H1 (cell line): ENCODE data around the gene KCND3.

Experiments
- PHF8 ChIP-seq: fragments of 200-600 bp; sonication (generic); conservative IDR thresholded peaks from 2 replicates; pipeline ENCODE4 v1.7.1; 2012; ENCODE audit warnings: low read depth, mild to moderate bottlenecking, inconsistent platforms, low read length, moderate library complexity
- TF ChIP-seq, protein P1 (sequence below): IDR thresholded peaks from 2 replicates; pipeline ENCODE4 v1.6.1; 2011; ENCODE audit warnings: low read length, improper control_type of control experiment

DNA sequence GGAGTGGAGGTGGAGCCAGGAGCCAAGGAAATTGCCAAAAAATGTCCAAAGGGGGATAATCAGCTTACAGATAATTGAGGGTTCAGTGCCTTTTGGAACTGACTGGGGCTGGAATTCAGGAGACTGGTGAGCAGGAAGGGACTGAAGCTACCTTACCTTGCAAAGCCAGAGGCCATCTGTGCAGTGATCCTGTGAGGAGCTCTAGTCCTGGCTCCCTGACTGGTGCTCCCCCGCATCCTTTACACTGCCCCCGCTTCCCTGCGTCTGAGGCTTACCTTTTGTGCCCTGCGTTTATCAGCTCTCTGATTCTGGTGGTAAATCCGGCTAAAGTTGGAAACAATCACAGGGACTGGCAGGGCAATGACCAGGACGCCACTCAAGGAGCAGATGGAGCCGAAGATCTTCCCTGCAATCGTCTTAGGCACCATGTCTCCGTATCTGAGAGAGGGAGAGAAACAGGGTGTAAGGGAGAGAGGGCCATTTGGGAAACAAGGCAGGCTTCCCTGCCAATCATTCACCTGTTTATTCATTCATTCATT is 202.7 kb downstream of the KCND3 start:
- TF ChIP-seq, protein P1, sequence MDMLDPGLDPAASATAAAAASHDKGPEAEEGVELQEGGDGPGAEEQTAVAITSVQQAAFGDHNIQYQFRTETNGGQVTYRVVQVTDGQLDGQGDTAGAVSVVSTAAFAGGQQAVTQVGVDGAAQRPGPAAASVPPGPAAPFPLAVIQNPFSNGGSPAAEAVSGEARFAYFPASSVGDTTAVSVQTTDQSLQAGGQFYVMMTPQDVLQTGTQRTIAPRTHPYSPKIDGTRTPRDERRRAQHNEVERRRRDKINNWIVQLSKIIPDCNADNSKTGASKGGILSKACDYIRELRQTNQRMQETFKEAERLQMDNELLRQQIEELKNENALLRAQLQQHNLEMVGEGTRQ, result no peak
- TF ChIP-seq PHF8, result no peak
